Endothelial cell of umbilical vein (primary cell): ENCODE data around the gene CDH23. TPM values are rescaled to one million over a fixed set of nuclear protein-coding genes. Genes with fewer than 3 reads are reported as not detected.

Experiments
- BruUV-seq: library from RNA; stranded (reverse); fragments of 400-500 nt; replicated peaks from 2 replicates; lab custom pipeline; 2021; lab: Mats Ljungman, UMichigan
- CTCF ChIA-PET: fragments of 300-600, 350-600 bp; sonication (Branson Sonifier 250); formaldehyde crosslinking; loops from one replicate; lab custom pipeline; 2021; ENCODE audit warnings: antibody characterized with exemption, inconsistent platforms; lab: Charles Lee
- POLR2A ChIA-PET: fragments of 300-600, 350-600 bp; sonication (Branson Sonifier 250); formaldehyde crosslinking; loops from one replicate; lab custom pipeline; 2021; ENCODE audit warnings: antibody characterized with exemption, inconsistent platforms; lab: Charles Lee
- DNase-seq: peaks from one replicate; pipeline ENCODE4 v3.0.0-alpha.2; 2011; ENCODE audit warnings: low read depth, low spot score
- FAIRE-seq: peaks from 2 replicates; lab custom pipeline; 2011; peaks lifted over from hg19 to GRCh38; lab: Jason Lieb, UNC
- H2AFZ ChIP-seq: 2 replicates; pipeline ENCODE4 v1.6.0; 2012; ENCODE audit warnings: low read depth, low read length, control low read depth, inconsistent platforms
- H3K27ac ChIP-seq: 2 replicates; pipeline ENCODE4 v1.5.1; 2011; ENCODE audit warnings: low read depth, mild to moderate bottlenecking, control low read depth, low read length, moderate library complexity; ENCODE audit not compliant: insufficient read depth
- H3K27me3 ChIP-seq, 2 experiments: 2 replicates each; pipeline versions ENCODE4 v1.6.0 to v1.6.1; 2011; ENCODE audit warnings: low read length in 2 of 2, mixed read lengths in 1 of 2; ENCODE audit not compliant: control insufficient read depth in 2 of 2, insufficient read depth in 2 of 2
- H3K36me3 ChIP-seq, 2 experiments: 2 replicates in 1 of 2; 3 replicates in 1 of 2; pipeline ENCODE4 v1.5.1; 2011; ENCODE audit warnings: low read length in 2 of 2, mild to moderate bottlenecking in 1 of 2, moderate library complexity in 1 of 2; ENCODE audit not compliant: control insufficient read depth in 2 of 2, insufficient read depth in 2 of 2; ENCODE audit errors: extremely low read depth in 1 of 2
- H3K4me1 ChIP-seq: 3 replicates; pipeline ENCODE4 v1.5.1; 2011; ENCODE audit warnings: mild to moderate bottlenecking, low read length; ENCODE audit not compliant: control insufficient read depth, insufficient read depth; ENCODE audit errors: extremely low read depth
- H3K4me2 ChIP-seq: 2 replicates; pipeline ENCODE4 v1.6.1; 2011; ENCODE audit warnings: low read length, control low read depth, mixed read lengths; ENCODE audit not compliant: insufficient read depth
- H3K4me3 ChIP-seq, 3 experiments: fragments of 200-600 bp in 1 of 3; sonication (generic), shearing (Covaris generic) in 1 of 3; replicated peaks in 1 of 3; 2 replicates each; pipeline ENCODE4 v1.5.1; 2011 to 2016; ENCODE audit warnings: control low read depth in 3 of 3, low read length in 3 of 3, mild to moderate bottlenecking in 2 of 3, inconsistent platforms in 1 of 3, low read depth in 1 of 3, moderate library complexity in 1 of 3; ENCODE audit not compliant: insufficient read depth in 1 of 3
- H3K79me2 ChIP-seq: 2 replicates; pipeline ENCODE4 v1.6.0; 2012; ENCODE audit warnings: low read length, inconsistent platforms; ENCODE audit not compliant: control insufficient read depth, insufficient read depth
- H3K9ac ChIP-seq: replicated peaks from 2 replicates; pipeline ENCODE3; 2011; ENCODE audit warnings: low read length, control low read depth; ENCODE audit not compliant: insufficient read depth; ENCODE audit errors: extremely low read depth
- H3K9me1 ChIP-seq: replicated peaks from 3 replicates; pipeline ENCODE4 v1.6.0; 2011; ENCODE audit warnings: mild to moderate bottlenecking, low read length; ENCODE audit not compliant: control insufficient read depth, insufficient read depth; ENCODE audit errors: extremely low read depth
- H3K9me3 ChIP-seq: replicated peaks from 2 replicates; pipeline ENCODE4 v1.5.1; 2012; ENCODE audit warnings: low read length, inconsistent platforms; ENCODE audit not compliant: control insufficient read depth, insufficient read depth
- H4K20me1 ChIP-seq: replicated peaks from 2 replicates; pipeline ENCODE3; 2011; ENCODE audit warnings: mild to moderate bottlenecking, low read length; ENCODE audit not compliant: control insufficient read depth, insufficient read depth; ENCODE audit errors: extremely low read depth
- EZH2 ChIP-seq: IDR thresholded peaks from 2 replicates; pipeline ENCODE4 v1.6.1; 2012; ENCODE audit warnings: borderline replicate concordance, low read depth, mild to moderate bottlenecking, moderate library complexity, low read length, inconsistent platforms; ENCODE audit not compliant: severe bottlenecking
- FOS ChIP-seq: IDR thresholded peaks from 2 replicates; pipeline ENCODE4 v1.6.1; 2011; ENCODE audit warnings: mild to moderate bottlenecking, low read length, moderate library complexity, borderline replicate concordance; ENCODE audit not compliant: insufficient read depth
- GATA2 ChIP-seq: IDR thresholded peaks from 2 replicates; pipeline ENCODE4 v1.7.0; 2011; ENCODE audit warnings: low read depth, mild to moderate bottlenecking, moderate library complexity, mixed read lengths, low read length; ENCODE audit not compliant: insufficient read length, insufficient read depth
- JUN ChIP-seq: IDR thresholded peaks from 2 replicates; pipeline ENCODE4 v1.6.1; 2011; ENCODE audit warnings: borderline replicate concordance, low read depth; ENCODE audit not compliant: insufficient read length, insufficient read depth
- MYC ChIP-seq: IDR thresholded peaks from one replicate; pipeline ENCODE4 v1.6.1; 2011; ENCODE audit warnings: mild to moderate bottlenecking, low read depth, low read length
- POLR2A ChIP-seq: IDR thresholded peaks from 2 replicates; pipeline ENCODE4 v1.6.1; 2012; ENCODE audit warnings: low read depth, mild to moderate bottlenecking, control low read depth, low read length
- POLR2AphosphoS5 ChIP-seq: IDR thresholded peaks from 2 replicates; pipeline ENCODE4 v1.6.1; 2012; ENCODE audit warnings: low read depth, mild to moderate bottlenecking, control low read depth, low read length, moderate library complexity; ENCODE audit not compliant: insufficient read depth
- dilution Hi-C: fragments of 300-500 bp; cut with MboI; formaldehyde crosslinking; loops from one replicate; pipeline ENCODE4 v1.15.0; 2019; ENCODE audit warnings: low sequenced_read_pairs; ENCODE audit not compliant: extremely low pct_ligation_motif_present
- intact Hi-C: fragments of 100-400 bp; cut with micrococcal nuclease; formaldehyde crosslinking; loops from one replicate; pipeline ENCODE4 v1.10.0; 2022
- polyA plus RNA-seq, 4 experiments: library from polyadenylated mRNA; depleted of rRNA in 3 of 4; stranded (reverse) in 3 of 4; unstranded in 1 of 4; fragments of >200 nt; gene quantifications; 2 replicates each; pipeline versions ENCODE4 v1.2.1 to v1.2.3, GENCODE V29; 2011 to 2012; ENCODE audit warnings: missing spikeins in 1 of 4
- total RNA-seq: library from RNA; stranded (reverse); gene quantifications from 2 replicates; pipeline ENCODE4 v1.2.3, GENCODE V29; 2021

CDH23 gene
- total and polyA plus RNA-seq, 2 donors (not counting 3 experiments of a cell fraction or from before 2014, with no cell fraction given), result not detected

- no peaks in the 10 kb centered on the region for H4K20me1 ChIP-seq
- H3K4me3 ChIP-seq, result no peak overlapping the region
- no peaks in the 10 kb centered on the region for H3K79me2 ChIP-seq
- dilution Hi-C loops (no loop called here), intact Hi-C loops (no loop called here)
- no peak overlapping the region for H3K9ac ChIP-seq
- no peak overlapping the region for H3K27ac ChIP-seq
- H3K4me1 ChIP-seq, result no peaks in the 10 kb centered on the region
- no peak overlapping the region for H2AFZ ChIP-seq
- no peaks in the 10 kb centered on the region for H3K36me3 ChIP-seq
- no peak for DNase-seq
- H3K9me1 ChIP-seq, result no peaks in the 10 kb centered on the region
- BruUV-seq, result no TSS peak
- ChIA-PET POLR2A (no interaction called here), CTCF (interaction anchor here (1.2 kb wide), 1 partner anchor 43 kb away, joined by 4 read pairs; no protein-coding TSS in a partner anchor)
- no peak for FAIRE-seq
- TF ChIP-seq FOS (no peak), EZH2 (no peak), GATA2 (no peak), JUN (no peak), POLR2AphosphoS5 (no peak)
- no peak overlapping the region for H3K4me2 ChIP-seq
- H3K27me3 ChIP-seq, result peaks cover 0 to 3% of the 10 kb centered on the region in 2 experiments
- H3K9me3 ChIP-seq, result no peaks in the 10 kb centered on the region
Observed at GRCh38 chr10:71529207-71529827, 132.6 kb downstream of the CDH23 start.

GRCh38 chr10:71530781-71531180 is 134.1 kb downstream of the CDH23 start:
- no peak for FAIRE-seq
- no peak for DNase-seq
- Histone ChIP-seq H3K27ac (no peak overlapping the region), H3K4me3 (no peak overlapping the region), H3K9me3 (no peaks in the 10 kb centered on the region), H3K79me2 (no peaks in the 10 kb centered on the region), H3K9me1 (no peaks in the 10 kb centered on the region), H3K4me1 (no peaks in the 10 kb centered on the region), H3K36me3 (no peaks in the 10 kb centered on the region), H3K4me2 (no peak overlapping the region), H3K27me3 (peaks cover 0 to 2% of the 10 kb centered on the region in 2 experiments), H4K20me1 (no peaks in the 10 kb centered on the region), H2AFZ (no peak overlapping the region), H3K9ac (no peak overlapping the region)
- no TSS peak for BruUV-seq
- ChIA-PET CTCF (no interaction called here), POLR2A (no interaction called here)
- no peak for TF ChIP-seq MYC
- TF ChIP-seq POLR2A, result no peak
- TF ChIP-seq FOS, result no peak
- no peak for TF ChIP-seq POLR2AphosphoS5
- intact Hi-C loops (no loop called here), dilution Hi-C loops (no loop called here)
